GM23338 (cell line): ENCODE data around the gene SHROOM2.

ENCODE experiments used
- CREB1 ChIP-seq: fragments of 250-450 bp; sonication (Bioruptor Pico); IDR thresholded peaks from 2 replicates; pipeline ENCODE4 v1.5.0; 2020; ENCODE audit warnings: low read depth, mild to moderate bottlenecking, moderate library complexity
- CTCF ChIP-seq, 2 experiments: fragments of 200-600 bp in 1 of 2; sonication (generic) in 1 of 2; conservative IDR thresholded peaks; 2 replicates each; pipeline versions ENCODE4 v1.5.1 to v1.6.1; 2016 to 2017; ENCODE audit warnings: antibody characterized with exemption in 2 of 2, low read depth in 2 of 2, mild to moderate bottlenecking in 2 of 2, moderate library complexity in 1 of 2
- EZH2 ChIP-seq: fragments of 200-600 bp; sonication (generic); IDR thresholded peaks from one replicate; pipeline ENCODE4 v1.8.0; 2017; ENCODE audit warnings: antibody characterized with exemption, mild to moderate bottlenecking, low read depth; ENCODE audit not compliant: unreplicated experiment
- EZH2phosphoT487 ChIP-seq: fragments of 200-600 bp; sonication (generic); IDR thresholded peaks from one replicate; pipeline ENCODE4 v1.8.1; 2018; ENCODE audit warnings: antibody characterized with exemption; ENCODE audit not compliant: unreplicated experiment
- NANOG ChIP-seq: IDR thresholded peaks from 2 replicates; pipeline ENCODE4 v1.6.1; 2016; ENCODE audit warnings: antibody characterized with exemption, borderline replicate concordance
- POLR2AphosphoS5 ChIP-seq: IDR thresholded peaks from 2 replicates; pipeline ENCODE4 v1.6.1; 2016; ENCODE audit warnings: antibody characterized with exemption, low read depth
- REST ChIP-seq: IDR thresholded peaks from one replicate; pipeline ENCODE4 v1.6.1; 2018; ENCODE audit warnings: antibody characterized with exemption; ENCODE audit not compliant: unreplicated experiment
- STAT1 ChIP-seq: IDR thresholded peaks from one replicate; pipeline ENCODE4 v1.6.1; 2016; ENCODE audit warnings: antibody characterized with exemption; ENCODE audit not compliant: unreplicated experiment
- ZNF331 ChIP-seq: fragments of 250-450 bp; sonication (Bioruptor Pico); IDR thresholded peaks from 2 replicates; pipeline ENCODE4 v1.5.0; 2020; ENCODE audit warnings: low read depth, mild to moderate bottlenecking, moderate library complexity
- TF ChIP-seq, protein P1 (sequence below): fragments of 250-450 bp; sonication (Bioruptor Pico); IDR thresholded peaks from 2 replicates; pipeline ENCODE4 v1.5.0; 2020; ENCODE audit warnings: mild to moderate bottlenecking, moderate library complexity

GRCh38 chrX:9980401-9980800 lies 194.2 kb downstream of the SHROOM2 start:
- TF ChIP-seq CTCF (conservative IDR thresholded peaks at IDR 0.05; ENCODE audit: low read depth in 2 of 2) (no peak), ZNF331 (no peak), EZH2 (no peak), STAT1 (no peak), REST (no peak), CREB1 (CRISPR knock-in tag) (no peak), POLR2AphosphoS5 (no peak), EZH2phosphoT487 (no peak), NANOG (no peak)
- TF ChIP-seq, protein P1, sequence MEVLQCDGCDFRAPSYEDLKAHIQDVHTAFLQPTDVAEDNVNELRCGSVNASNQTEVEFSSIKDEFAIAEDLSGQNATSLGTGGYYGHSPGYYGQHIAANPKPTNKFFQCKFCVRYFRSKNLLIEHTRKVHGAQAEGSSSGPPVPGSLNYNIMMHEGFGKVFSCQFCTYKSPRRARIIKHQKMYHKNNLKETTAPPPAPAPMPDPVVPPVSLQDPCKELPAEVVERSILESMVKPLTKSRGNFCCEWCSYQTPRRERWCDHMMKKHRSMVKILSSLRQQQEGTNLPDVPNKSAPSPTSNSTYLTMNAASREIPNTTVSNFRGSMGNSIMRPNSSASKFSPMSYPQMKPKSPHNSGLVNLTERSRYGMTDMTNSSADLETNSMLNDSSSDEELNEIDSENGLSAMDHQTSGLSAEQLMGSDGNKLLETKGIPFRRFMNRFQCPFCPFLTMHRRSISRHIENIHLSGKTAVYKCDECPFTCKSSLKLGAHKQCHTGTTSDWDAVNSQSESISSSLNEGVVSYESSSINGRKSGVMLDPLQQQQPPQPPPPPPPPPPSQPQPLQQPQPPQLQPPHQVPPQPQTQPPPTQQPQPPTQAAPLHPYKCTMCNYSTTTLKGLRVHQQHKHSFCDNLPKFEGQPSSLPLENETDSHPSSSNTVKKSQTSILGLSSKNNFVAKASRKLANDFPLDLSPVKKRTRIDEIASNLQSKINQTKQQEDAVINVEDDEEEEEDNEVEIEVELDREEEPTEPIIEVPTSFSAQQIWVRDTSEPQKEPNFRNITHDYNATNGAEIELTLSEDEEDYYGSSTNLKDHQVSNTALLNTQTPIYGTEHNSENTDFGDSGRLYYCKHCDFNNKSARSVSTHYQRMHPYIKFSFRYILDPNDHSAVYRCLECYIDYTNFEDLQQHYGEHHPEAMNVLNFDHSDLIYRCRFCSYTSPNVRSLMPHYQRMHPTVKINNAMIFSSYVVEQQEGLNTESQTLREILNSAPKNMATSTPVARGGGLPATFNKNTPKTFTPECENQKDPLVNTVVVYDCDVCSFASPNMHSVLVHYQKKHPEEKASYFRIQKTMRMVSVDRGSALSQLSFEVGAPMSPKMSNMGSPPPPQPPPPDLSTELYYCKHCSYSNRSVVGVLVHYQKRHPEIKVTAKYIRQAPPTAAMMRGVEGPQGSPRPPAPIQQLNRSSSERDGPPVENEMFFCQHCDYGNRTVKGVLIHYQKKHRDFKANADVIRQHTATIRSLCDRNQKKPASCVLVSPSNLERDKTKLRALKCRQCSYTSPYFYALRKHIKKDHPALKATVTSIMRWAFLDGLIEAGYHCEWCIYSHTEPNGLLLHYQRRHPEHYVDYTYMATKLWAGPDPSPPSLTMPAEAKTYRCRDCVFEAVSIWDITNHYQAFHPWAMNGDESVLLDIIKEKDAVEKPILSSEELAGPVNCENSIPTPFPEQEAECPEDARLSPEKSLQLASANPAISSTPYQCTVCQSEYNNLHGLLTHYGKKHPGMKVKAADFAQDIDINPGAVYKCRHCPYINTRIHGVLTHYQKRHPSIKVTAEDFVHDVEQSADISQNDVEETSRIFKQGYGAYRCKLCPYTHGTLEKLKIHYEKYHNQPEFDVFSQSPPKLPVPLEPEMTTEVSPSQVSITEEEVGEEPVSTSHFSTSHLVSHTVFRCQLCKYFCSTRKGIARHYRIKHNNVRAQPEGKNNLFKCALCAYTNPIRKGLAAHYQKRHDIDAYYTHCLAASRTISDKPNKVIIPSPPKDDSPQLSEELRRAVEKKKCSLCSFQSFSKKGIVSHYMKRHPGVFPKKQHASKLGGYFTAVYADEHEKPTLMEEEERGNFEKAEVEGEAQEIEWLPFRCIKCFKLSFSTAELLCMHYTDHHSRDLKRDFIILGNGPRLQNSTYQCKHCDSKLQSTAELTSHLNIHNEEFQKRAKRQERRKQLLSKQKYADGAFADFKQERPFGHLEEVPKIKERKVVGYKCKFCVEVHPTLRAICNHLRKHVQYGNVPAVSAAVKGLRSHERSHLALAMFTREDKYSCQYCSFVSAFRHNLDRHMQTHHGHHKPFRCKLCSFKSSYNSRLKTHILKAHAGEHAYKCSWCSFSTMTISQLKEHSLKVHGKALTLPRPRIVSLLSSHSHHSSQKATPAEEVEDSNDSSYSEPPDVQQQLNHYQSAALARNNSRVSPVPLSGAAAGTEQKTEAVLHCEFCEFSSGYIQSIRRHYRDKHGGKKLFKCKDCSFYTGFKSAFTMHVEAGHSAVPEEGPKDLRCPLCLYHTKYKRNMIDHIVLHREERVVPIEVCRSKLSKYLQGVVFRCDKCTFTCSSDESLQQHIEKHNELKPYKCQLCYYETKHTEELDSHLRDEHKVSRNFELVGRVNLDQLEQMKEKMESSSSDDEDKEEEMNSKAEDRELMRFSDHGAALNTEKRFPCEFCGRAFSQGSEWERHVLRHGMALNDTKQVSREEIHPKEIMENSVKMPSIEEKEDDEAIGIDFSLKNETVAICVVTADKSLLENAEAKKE (CRISPR knock-in tag): no peak
